NCI-H2196 treated with DMSO at 0.1 percent for 48 hours (cell line): ENCODE data around the gene MARK1.

Experiments used
- DNase-seq: peaks from one replicate; lab custom pipeline; 2025; ENCODE audit not compliant: unreplicated experiment; lab: John Stamatoyannopoulos, UW

Gene MARK1

DNA sequence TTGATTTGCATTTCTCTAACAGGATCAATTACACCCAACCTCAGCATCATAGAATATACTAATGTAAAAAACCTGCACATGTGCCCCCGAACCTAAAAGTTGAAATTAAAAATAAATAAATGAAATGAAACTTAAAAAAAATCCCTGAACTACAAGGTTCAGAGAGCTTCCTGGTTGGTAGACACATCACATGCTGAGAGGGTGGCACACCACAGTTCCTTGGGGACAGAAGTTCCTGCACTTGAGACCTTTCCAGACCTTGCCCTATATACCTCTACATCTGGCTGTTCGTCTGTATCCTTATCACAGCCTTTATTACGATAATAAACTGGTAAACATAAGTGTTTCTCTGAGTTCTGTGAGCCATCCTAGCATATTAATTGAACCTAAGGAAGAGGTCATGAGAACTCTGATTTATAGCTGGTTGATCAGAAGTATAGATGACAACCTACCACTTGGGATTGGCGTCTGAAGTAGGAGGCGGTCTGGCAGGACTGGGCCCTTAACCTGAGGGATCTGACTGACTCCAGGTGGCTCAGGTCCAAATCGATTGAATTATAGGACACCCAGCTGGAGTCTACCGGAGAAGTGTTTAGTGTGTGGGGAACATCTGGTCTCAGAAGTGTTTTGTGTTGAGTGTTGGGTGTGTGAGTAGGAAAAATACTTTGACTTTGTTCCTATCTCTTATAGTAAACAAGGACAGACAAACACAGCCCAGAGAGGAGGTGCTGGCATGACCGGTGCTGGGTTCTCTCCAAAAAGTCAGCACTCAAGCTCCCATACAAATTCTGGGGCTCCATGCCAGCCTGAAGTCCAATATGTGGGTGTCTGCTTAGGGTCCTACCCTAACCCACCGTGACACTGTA lies 181.2 kb downstream of the MARK1 start:
- DNase-seq = no peak

DNA sequence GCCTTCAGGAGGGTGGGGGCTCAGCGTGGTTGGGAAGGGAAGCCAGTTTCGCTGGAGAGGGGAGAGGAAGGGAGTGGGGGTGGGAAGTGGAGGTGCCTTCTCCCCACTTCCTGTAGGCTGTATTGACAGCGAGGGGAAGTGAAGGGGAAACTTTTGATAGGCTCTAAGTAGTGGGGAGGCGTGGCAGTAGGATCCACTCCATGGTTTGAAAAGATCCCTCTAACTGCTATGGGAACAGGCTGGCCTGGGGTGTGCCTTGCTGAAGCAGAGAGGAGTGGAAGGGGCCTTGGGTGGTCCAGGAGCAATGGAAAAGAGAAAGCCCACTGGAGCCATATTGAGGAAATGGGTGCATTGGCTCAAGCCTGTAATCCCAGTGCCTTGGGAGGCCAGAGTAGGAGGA lies 182.4 kb downstream of the MARK1 start:
- no peak for DNase-seq

DNA sequence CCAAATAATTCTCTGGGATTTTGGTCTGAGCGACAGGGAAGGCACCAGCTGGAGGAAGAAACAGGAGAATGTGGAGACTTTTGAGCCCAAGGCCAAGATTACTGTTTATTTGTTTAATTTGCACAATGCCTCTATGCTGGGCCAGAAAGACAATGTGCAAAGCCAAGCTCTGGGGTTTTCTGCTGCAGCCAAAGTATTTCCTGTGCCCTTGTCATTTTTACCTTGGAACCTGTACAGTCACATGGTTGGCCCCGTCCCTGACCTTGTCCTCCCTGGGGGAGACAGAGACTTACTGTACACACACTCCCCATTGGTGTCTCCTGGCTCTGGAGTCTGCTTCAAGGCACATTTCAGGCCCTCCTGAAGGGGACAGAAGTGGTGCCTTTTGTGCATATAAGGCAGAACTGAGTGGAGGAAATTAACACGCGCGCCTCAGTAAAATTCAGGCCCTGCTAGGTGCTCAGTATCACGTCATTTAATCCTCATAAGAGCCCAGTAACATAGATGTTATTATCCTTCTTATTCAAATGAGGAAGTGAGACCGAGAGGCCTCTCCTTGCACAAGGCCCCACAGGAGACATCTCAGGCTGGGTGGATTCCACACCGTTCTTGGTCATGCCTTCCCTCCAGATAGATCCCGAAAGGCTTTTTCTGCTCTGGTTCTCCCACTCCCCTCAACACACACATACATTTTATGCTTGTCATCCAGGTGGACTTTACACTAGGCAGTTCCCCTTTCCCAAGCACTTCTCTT lies 183.3 kb downstream of the MARK1 start:
- no peak for DNase-seq
